GM21825 (cell line): ENCODE data around the gene STT3A.
A peak's percentile ranks its signal among the peaks of the same experiment; 100 is the strongest.
"Not testable (repeated sequence)": the region's sequence is repeated elsewhere in the genome, so short reads cannot be mapped to it uniquely, and the experiment has no call there.

Experiments
- ATAC-seq: cut with Tn5 transposase; IDR thresholded peaks from one replicate; pipeline ENCODE4 v1.9.1; 2021; ENCODE audit warnings: mild to moderate bottlenecking, moderate library complexity; ENCODE audit not compliant: unreplicated experiment

The STT3A gene

GRCh38 chr11:125592305-125593113 is at the start of gene STT3A:
Gene STT3A, plus strand, starts transcription at chr11:125592852. Its CDS starts 3,064 bp downstream, at chr11:125595916.
- peak; percentile 98 for ATAC-seq

- ATAC-seq: no peak
Measured at GRCh38 chr11:125550780-125551179, 41.9 kb upstream of the STT3A start.

DNA sequence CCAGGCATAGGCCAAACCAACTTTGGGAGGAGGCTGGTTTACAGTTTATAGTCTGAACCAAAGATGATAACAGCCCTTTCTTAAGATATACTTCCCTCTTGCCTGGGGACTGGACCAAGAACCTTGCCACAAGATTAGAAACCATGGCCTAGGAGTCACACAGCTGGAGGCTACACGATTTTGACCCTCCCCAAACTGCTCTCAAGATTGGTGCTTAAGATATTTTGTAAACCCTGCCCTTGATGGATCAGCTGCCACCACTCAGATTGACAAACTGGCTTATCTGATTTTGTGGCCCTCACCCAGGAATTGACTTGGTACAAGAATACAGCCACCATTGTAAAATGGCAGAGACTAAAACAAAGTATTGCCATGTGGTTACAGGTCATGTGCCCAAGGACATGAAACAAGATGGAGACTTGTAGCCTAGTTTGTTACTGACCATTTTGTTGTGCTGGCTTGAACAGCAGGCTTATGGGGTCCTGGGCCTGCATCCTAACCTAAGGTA is 40.8 kb upstream of the STT3A start:
- no peak for ATAC-seq

DNA sequence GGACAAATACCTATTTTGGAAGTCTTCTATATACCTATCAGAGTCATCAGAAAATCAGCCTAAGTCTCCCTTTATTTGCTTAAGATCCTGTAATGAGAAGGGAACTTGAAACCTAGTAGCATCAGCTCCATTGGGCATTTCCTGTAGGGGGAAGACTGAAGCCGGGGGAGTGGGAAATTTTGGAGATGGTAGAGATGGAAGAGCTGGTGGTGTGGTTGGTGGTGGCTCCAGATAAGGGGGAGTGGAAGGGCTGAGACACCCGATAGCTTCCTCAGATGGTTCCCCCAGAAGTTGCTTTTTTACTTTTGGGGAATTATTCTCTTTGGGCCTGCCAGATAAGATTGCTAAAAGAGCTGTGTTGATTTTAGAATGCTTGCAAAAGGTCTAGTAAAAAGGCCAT is 39.7 kb upstream of the STT3A start:
- no peak for ATAC-seq

- no peak for ATAC-seq
Measured at GRCh38 chr11:125553357-125553756, 39.3 kb upstream of the STT3A start.

GRCh38 chr11:125554038-125554437 is 38.6 kb upstream of the STT3A start:
- ATAC-seq: no peak

DNA sequence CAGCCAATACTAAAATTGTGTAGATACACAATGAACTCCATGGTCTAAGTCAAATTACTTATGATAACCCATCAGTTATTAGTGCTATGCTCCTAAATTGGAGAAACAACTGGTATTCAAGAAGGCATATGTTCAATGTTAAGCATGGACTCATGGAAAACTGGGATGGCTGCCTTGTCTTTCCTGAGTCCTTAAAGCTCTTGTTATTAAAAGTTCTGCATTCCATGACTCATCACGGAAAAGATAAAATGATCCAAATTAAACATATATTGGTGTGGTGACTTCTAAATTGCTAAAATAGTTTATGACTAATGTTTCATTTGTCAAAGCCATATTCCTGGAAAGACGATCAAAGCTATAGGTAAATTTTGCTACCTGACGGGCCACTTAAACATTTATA is 32.8 kb upstream of the STT3A start:
- ATAC-seq: no peak

GRCh38 chr11:125561924-125562323 is 30.7 kb upstream of the STT3A start:
- ATAC-seq: no peak

- ATAC-seq: no peak
Measured at GRCh38 chr11:125562430-125562829, 30.2 kb upstream of the STT3A start.

- no peak for ATAC-seq
Measured at GRCh38 chr11:125564357-125564756, 28.3 kb upstream of the STT3A start.

GRCh38 chr11:125566235-125566634 is 26.4 kb upstream of the STT3A start:
- ATAC-seq: no peak

- ATAC-seq: peak; percentile 98
Measured at GRCh38 chr11:125568970-125569914, 23.4 kb upstream of the STT3A start, which contains the start of gene EI24. Gene EI24, plus strand, starts transcription at chr11:125569477. Its CDS starts 3,051 bp downstream, at chr11:125572528.

GRCh38 chr11:125569915-125570621 is 22.6 kb upstream of the STT3A start:
- no peak for ATAC-seq

DNA sequence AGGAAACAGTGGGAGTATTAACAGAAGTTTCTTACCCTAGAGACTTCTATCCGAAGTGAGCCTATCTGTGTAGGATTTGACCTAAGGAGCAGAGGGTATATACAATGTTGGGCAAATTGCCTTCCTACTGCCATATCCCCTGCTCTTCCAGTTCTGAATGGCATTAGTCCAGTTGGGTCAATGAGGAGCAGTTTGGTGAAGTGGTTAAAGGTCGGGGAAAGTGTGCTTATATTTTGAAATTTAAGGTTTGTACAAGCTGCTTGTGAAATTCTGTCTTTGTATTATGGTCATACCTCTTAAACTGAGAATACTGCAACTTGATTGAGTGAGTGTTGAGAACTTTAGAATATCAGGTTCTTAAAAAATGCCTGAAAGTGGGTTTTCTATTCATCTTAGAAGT is 21.7 kb upstream of the STT3A start:
- no peak for ATAC-seq

DNA sequence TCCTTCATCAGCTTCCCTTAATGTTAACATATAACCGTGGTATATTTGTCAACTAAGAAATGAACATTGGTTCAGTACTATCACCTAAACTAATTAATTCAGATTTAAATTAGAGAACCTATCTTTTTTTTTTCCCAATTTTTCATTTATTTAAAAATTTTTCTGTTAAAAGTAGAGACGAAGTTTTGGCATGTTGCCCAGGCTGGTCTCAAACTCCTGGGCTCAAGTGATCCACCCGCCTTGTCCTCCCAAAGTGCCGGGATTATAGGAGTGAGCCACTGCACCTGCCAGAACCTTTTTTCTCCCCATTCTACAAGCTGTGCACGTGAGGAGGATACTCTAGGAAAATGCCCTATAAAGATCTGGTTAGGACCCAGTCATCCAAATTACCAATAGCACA is 19.7 kb upstream of the STT3A start:
- ATAC-seq: no peak

DNA sequence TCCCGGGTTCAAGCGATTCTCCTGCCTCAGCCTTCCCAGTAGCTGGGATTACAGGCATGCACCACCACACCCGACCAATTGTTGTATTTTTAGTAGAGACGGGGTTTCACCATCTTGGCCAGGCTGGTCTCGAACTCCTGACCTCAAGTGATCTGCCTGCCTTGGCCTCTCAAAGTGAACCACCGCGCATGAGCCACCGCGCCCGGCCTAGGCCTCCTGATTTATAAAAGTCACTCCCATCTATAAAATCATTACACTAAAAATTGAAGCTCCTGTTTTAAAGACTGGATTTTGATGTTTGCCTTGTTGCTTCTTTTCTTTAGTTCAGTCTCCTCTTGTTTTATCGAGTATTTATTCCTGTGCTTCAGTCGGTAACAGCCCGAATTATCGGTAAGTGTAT is 15.5 kb upstream of the STT3A start:
- not testable (repeated sequence) for ATAC-seq

DNA sequence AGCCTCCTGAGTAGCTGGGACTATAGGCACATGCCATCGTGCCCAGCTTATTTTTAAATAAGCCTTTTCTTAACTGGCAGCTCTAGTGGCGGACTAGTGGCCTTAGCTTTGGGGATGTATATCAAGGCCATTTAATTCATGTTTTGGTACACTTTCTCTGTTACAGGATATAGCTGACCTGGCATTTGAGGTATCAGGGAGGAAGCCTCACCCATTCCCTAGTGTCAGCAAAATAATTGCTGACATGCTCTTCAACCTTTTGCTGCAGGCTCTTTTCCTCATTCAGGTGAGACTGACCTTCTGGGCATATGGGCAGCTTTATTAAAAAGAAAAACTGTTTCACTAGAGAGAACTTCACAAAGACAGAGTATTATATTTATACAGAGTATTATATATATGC is 13.9 kb upstream of the STT3A start:
- no peak for ATAC-seq

GRCh38 chr11:125579811-125580210 is 12.8 kb upstream of the STT3A start:
- no peak for ATAC-seq

GRCh38 chr11:125583496-125583895 is 9.2 kb upstream of the STT3A start:
- no peak for ATAC-seq

DNA sequence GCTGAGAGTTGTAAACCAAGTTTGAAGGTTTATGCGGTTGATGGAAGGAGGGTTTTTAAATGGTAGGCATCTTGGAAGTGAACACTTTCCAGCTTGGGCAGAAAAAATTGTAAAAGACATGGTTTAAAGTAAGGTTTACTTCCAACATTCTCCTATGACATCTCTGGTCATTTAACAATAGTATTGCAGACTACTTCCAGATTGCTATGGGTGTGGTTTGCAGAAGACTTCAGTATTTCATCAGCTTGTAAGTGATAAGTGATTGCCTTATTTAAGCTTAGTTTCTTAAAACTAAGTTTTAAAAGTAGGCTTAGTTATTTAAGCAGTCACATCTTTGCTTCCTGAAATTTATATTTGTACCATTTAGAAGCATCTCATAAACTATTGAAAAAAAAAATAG is 7.2 kb upstream of the STT3A start:
- ATAC-seq: no peak

DNA sequence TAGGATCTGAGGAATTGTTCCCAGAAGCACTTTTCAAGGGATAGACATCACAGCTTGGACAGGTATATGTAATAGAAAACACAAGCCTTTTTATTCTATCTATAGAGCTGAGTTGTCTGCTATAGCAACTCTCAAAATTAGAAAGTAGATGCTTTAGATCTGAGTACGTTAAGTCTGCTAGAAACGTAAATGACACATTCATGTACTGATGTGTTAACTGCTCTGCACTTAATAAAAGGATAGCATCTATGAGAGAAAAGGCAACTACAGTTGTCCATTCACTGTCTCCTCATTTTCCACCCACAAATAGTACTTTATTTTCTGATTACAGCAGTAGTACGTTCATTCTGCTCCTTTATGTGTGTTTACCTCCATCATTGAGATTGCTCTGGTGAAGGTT is 6.0 kb upstream of the STT3A start:
- ATAC-seq: no peak
